Colon (tissue), 2 donors: ENCODE results near the gene MRGPRX4.
"Not testable (repeated sequence)": the region's sequence is repeated elsewhere in the genome, so short reads cannot be mapped to it uniquely, and the experiment has no call there.

Experiments used
- FAIRE-seq: peaks from 2 replicates; lab custom pipeline; 2012; peaks lifted over from hg19 to GRCh38; lab: Jason Lieb, UNC
- donor health status: control.
- donor health status: control.

The MRGPRX4 gene

GRCh38 chr11:18172666-18173065 lies at the start of gene MRGPRX4:
MRGPRX4 (plus strand) TSS chr11:18172837; CDS start chr11:18173257, 420 bp downstream.
- no peak for FAIRE-seq

DNA sequence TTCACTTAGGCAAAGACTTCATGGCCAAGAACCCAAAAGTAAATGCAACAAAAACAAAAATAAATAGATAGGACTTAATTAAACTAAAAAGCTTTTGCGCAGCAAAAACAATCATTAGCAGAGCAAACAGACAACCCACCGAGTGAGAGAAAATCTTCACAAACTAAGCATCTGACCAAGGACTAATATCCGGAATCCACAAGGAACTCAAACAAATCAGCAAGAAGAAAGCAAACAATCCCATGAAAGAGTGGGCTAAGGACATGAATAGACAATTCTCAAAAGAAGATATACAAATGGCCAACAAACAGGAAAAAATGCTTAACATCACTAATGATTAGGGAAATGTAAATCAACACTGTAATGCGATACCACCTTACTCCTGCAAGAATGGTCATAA lies 41.5 kb upstream of the MRGPRX4 start:
- not testable (repeated sequence) for FAIRE-seq

DNA sequence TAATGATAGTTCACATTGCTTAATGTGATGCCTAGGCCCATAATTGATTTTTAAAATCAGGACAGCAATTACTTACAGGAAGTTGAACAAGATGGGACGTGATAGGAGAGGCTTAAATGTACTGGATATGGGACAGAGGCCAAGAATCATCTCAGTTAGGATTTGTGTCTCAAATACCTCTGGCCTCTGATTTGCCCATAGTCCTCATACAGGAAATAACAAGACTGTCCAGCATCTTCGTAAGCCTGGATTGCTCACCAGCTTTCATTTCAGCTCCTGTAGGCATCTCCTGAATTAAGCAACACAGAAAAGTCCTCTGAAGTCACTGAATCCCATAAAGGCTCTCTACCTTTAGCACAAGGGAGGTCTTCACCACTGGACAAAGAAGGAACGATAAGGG lies 40.3 kb upstream of the MRGPRX4 start, which contains the start of gene MRGPRX3:
Gene MRGPRX3, plus strand, starts transcription at position 231 of the 400 bp plus-strand sequence. CDS start 4,632 bp downstream, outside the sequence.
- no peak for FAIRE-seq

DNA sequence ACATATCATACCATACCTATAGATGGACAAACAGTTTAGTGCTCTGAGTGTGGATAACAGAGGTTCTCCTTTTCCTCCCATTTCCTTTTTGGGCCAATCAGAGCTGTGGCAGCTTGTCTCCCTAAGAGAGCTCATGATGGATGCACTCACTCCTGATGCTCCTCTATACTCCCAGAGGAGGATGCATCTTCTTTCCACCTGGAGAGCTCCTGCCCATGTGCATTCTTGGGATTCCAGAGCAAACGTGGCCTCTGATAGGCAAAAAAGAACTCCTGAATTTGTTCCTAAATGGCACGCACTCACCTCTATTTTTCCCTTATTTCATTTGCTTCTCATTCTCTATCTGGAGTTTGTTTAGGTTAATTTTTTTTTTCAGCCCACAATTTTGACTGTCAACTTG lies 37.3 kb upstream of the MRGPRX4 start:
- no peak for FAIRE-seq

- no peak for FAIRE-seq
These were observed 35.3 kb upstream of the MRGPRX4 start for GRCh38 chr11:18137186-18137800.

DNA sequence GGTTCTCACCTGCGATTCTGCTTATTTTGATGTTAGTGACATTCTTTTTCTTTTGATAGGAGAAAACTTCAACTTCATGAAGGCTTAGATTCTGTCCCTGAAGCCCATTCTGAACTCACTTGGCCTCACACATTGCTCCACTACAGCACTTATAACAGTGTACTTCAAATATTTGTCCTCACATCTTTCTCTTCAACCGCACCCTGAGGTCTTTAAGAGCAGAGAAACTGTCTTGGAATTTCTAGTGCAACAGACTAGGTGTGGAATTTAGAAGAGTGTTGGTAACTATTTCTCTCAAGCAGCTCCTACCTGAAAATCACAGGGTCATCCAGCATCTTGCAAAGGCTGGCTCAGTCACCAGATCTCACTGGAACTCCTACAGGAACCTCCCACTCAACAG lies 32.5 kb upstream of the MRGPRX4 start:
- FAIRE-seq, result no peak

GRCh38 chr11:18144243-18144642 lies 28.4 kb upstream of the MRGPRX4 start:
- FAIRE-seq, result no peak

GRCh38 chr11:18145025-18145424 lies 27.6 kb upstream of the MRGPRX4 start:
- FAIRE-seq, result no peak

DNA sequence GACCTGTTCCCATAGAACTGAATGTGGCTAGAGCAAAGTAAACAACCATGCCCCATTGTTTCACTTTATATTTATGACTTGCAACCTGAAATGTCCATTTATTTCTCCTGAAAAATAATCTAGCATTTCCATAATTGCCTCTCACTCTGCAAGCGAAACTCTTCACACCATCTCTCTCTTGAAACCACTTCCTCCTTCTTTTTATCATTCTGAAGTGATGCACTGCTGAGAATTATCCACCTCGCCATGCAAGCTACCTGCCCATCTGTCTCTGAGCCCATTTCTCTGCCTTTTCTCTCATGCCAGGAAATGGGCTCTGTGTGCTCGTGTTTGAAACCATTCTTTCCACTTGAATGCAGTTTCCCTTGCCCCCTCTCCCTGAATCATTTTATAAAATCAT lies 26.8 kb upstream of the MRGPRX4 start:
- FAIRE-seq, result no peak

DNA sequence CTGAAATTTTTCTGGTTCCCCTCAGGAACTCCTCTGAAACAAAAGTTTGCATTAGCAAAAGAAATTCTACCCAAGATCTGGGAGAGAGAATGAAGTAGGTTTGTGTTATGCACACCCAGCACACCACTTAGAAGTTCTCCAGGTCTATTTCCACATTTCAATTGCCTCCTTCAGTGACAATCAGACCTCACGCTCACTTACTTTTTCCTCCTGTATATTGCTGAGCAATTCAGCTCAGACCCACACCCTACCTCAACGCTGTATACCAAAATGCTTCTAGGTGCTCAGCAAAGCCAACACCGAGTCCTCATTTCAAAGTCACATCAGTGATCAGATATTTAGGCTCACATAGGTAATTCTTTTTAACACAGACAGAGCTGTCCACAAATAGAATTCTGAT lies 21.1 kb upstream of the MRGPRX4 start:
- no peak for FAIRE-seq

- FAIRE-seq, result no peak
These were observed 4.3 kb upstream of the MRGPRX4 start for GRCh38 chr11:18168372-18168771.

DNA sequence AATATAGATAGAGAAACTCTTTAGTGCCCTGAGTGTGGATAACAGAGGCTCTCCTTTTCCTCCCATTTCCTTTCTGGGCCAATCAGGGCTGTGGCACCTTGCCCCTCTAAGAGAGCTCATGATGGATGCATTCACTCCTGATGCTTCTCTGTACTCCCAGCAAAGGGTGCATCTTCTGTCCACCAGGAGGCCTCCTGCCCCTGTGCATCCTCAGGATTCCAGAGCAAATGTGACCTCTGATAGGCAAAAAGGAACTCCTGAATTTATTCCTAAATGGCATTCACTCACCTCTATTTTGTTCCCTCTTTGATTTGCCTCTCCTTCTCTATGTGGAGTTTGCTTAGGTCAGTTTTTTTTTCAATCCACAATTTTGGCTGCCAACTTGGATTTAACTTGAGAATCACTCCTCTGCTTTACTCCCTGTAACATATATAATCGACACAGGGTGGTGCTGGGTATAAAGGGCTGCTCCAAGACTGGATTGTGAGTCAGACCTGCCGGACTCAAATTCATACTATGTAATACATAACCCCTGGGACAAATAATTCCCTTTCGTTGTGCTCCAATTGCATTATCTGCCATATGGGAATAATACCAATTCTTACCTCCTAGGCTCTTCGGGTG lies 1.1 kb upstream of the MRGPRX4 start:
- no peak for FAIRE-seq

- FAIRE-seq, result no peak
These were observed 709 bp downstream of the MRGPRX4 start for GRCh38 chr11:18173225-18173866.

- no peak for FAIRE-seq
These were observed 16.2 kb downstream of the MRGPRX4 start for GRCh38 chr11:18188796-18189195.

DNA sequence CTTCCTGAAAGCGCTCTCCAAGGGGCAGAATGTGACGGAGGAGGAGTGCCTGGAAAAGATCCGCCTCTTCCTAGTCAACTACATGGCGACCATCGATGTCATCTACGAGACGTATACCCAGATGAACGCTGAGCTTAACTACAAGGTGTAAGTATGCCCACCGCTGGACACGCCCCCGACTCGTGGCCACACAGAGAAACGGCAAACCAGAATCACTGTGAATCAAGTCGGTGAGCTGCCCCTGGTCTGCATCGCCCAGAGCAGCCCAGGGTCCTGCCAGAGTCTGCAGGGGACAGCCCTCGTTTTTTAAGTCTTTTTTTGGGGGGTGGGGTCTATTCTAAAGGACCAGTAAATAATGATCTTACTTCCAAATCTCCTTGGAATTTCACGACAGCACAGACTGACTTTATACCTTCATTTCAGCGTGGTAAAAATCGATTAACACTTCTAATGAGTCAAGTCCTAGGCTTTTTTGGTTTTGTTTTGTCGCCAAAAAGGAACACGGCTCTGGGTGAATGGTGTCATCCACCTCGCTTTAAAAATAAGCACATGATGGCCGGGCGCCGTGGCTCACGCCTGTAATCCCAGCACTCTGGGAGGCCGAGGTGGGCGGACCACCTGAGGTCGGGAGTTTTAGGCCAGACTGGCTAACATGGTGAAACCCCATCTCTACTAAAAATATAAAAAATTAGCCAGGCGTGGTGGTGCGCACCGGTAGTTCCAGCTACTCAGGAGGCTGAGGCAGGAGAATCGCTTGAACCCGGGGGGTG lies 17.0 kb downstream of the MRGPRX4 start:
- not testable (repeated sequence) for FAIRE-seq

DNA sequence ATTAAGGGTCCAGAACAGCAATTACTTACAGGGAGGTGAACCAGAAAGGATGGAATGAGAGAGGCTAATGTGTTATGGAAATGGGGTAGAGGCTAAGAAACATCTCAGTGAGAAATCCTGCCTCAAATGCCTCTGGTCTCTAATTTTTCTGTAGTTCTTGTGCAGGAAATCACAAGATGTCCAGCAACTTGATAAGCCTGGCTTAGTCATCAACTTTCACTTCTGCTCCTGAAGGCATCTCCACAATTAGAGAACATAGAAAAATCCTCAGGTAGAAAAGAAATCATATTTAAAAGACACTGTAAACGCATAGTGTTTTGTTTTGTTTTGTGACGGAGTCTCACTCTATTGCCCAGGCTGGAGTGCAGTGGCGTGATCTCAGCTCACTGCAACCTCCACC lies 18.7 kb downstream of the MRGPRX4 start:
- no peak for FAIRE-seq

DNA sequence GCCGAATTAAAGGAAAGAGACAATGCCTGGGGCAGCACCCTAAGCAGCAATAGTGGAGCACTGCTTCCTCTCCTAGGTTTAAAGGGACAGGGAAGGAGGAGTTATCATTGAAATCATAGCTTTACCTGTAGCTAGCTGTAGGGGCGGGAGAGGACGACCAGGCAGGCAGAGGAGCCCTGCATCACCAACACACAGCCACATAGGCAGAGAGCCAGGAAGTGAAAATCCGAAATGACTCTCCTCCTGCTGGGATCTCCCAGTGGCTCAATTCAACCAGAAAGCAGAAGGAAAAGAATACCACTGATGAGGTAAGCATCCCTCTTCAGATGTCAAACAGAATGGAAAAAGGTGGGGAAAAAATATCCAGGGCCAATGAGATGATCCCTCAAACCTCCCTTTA lies 20.4 kb downstream of the MRGPRX4 start:
- FAIRE-seq, result no peak

GRCh38 chr11:18196532-18196931 lies 23.9 kb downstream of the MRGPRX4 start:
- FAIRE-seq, result no peak

- not testable (repeated sequence) for FAIRE-seq
These were observed 25.1 kb downstream of the MRGPRX4 start for GRCh38 chr11:18197738-18198137.

DNA sequence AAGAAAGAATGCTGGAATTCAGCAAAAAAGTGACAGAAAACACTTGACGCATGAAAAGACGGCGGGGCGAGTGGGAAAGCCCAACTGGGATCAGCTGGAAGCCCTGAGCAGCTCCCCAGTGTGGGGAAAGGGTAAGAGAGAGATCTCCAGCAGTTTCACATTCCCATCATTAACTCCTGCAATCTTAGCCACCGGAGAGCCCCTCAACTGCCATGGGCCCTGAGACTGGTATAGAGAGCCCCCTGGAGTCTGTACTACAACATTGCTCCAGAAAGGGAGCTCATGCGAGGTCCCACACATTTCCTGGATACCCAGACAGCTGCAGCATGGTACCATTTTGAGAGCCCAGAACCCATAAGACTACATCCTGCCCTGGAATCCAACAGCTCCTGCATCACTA lies 31.1 kb downstream of the MRGPRX4 start:
- FAIRE-seq, result no peak

DNA sequence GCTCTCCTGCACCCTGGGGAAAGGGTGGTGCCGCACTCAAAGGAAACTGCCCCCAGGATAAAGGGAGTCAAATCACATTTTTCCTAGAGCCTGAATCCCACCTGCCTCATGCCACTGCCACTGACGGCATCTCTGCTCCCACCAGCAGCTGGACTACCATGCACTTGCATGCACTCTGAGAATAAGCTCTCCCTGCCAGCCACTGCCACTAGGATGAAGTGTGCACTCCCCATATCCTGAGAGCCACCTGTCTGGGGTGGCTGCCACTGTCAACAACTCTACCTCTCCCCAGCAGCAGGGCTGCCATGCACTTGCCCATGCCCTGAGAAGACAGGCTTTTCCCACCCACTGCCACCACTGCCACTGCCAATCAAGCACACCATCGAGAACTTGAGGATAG lies 31.6 kb downstream of the MRGPRX4 start:
- FAIRE-seq, result no peak

- no peak for FAIRE-seq
These were observed 32.1 kb downstream of the MRGPRX4 start for GRCh38 chr11:18204771-18205170.

- no peak for FAIRE-seq
These were observed 36.4 kb downstream of the MRGPRX4 start for GRCh38 chr11:18209058-18209457.
